ENCODE results near the gene RGL1. TPM values are rescaled to one million over a fixed set of nuclear protein-coding genes. Genes with fewer than 3 reads are reported as not detected.

RGL1 gene
- total RNA-seq, 1 donor from 2014 or later, result 17.0 TPM

GRCh38 chr1:183791319-183791718, 13.6 kb upstream of the RGL1 start:
- Mint-ChIP-seq H3K27me3 (no peaks in the 10 kb centered on the region), H3K27ac (no peak overlapping the region), H3K9me3 (no peaks in the 10 kb centered on the region), H3K36me3 (no peaks in the 10 kb centered on the region), H3K4me1 (ENCODE audit: unreplicated experiment) (peaks cover 6% of the 10 kb centered on the region), H3K4me3 (no peak overlapping the region)
- TF ChIP-seq, protein P1, sequence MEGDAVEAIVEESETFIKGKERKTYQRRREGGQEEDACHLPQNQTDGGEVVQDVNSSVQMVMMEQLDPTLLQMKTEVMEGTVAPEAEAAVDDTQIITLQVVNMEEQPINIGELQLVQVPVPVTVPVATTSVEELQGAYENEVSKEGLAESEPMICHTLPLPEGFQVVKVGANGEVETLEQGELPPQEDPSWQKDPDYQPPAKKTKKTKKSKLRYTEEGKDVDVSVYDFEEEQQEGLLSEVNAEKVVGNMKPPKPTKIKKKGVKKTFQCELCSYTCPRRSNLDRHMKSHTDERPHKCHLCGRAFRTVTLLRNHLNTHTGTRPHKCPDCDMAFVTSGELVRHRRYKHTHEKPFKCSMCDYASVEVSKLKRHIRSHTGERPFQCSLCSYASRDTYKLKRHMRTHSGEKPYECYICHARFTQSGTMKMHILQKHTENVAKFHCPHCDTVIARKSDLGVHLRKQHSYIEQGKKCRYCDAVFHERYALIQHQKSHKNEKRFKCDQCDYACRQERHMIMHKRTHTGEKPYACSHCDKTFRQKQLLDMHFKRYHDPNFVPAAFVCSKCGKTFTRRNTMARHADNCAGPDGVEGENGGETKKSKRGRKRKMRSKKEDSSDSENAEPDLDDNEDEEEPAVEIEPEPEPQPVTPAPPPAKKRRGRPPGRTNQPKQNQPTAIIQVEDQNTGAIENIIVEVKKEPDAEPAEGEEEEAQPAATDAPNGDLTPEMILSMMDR (conservative IDR thresholded peaks at IDR 0.05), result no peak
- DNase-seq (ENCODE audit: extremely low spot score, unreplicated experiment), result no peak

- Mint-ChIP-seq H3K27ac (no peak overlapping the region), H3K4me1 (ENCODE audit: unreplicated experiment) (peaks cover 2% of the 10 kb centered on the region), H3K4me3 (no peak overlapping the region), H3K27me3 (no peaks in the 10 kb centered on the region), H3K36me3 (no peaks in the 10 kb centered on the region), H3K9me3 (no peaks in the 10 kb centered on the region)
- TF ChIP-seq, protein P1 (conservative IDR thresholded peaks at IDR 0.05), result no peak
- DNase-seq (ENCODE audit: extremely low spot score, unreplicated experiment), result no peak
Measured at GRCh38 chr1:183792300-183792699, 12.6 kb upstream of the RGL1 start.

- H3K27ac Mint-ChIP-seq, result no peak overlapping the region
- no peak for DNase-seq (ENCODE audit: extremely low spot score, unreplicated experiment)
- H3K36me3 Mint-ChIP-seq, result no peaks in the 10 kb centered on the region
- no peak overlapping the region for H3K4me3 Mint-ChIP-seq
- no peaks in the 10 kb centered on the region for H3K4me1 Mint-ChIP-seq (ENCODE audit: unreplicated experiment)
- no peaks in the 10 kb centered on the region for H3K27me3 Mint-ChIP-seq
- no peaks in the 10 kb centered on the region for H3K9me3 Mint-ChIP-seq
- TF ChIP-seq, protein P1 (conservative IDR thresholded peaks at IDR 0.05), result no peak
Measured at GRCh38 chr1:183794088-183794487, 10.8 kb upstream of the RGL1 start.

DNA sequence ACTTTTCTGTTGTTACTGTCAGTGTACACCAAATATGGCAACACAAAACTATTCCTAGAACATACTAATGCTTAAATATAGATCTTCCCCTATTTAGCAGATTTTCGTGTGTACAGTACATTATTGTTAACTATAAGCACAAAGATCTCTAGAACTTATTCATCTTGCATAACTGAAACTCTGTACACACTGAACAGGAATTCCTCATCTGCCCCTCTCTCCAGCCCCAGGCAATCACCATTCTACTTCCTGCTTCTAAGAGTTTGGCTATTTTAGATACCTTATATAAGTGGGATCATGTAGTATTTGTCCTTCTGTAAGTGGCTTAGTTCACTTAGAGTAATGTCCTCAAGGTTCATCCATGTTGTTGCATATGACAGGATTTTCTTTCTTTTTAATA, 4.5 kb upstream of the RGL1 start:
- no peak for DNase-seq (ENCODE audit: extremely low spot score, unreplicated experiment)
- Mint-ChIP-seq H3K9me3 (peaks cover 15% of the 10 kb centered on the region), H3K4me1 (ENCODE audit: unreplicated experiment) (peaks cover 11% of the 10 kb centered on the region), H3K4me3 (no peak overlapping the region), H3K36me3 (no peaks in the 10 kb centered on the region), H3K27ac (no peak overlapping the region), H3K27me3 (no peaks in the 10 kb centered on the region)
- TF ChIP-seq, protein P1 (conservative IDR thresholded peaks at IDR 0.05), result no peak

- TF ChIP-seq, protein P1 (conservative IDR thresholded peaks at IDR 0.05), result no peak
- Mint-ChIP-seq H3K9me3 (peaks cover 15% of the 10 kb centered on the region), H3K27ac (no peak overlapping the region), H3K36me3 (no peaks in the 10 kb centered on the region), H3K4me1 (ENCODE audit: unreplicated experiment) (peaks cover 18% of the 10 kb centered on the region), H3K27me3 (no peaks in the 10 kb centered on the region), H3K4me3 (no peak overlapping the region)
- DNase-seq (ENCODE audit: extremely low spot score, unreplicated experiment), result no peak
Measured at GRCh38 chr1:183801649-183802048, 3.3 kb upstream of the RGL1 start.

- peaks cover 13% of the 10 kb centered on the region for H3K36me3 Mint-ChIP-seq
- H3K9me3 Mint-ChIP-seq, result peaks cover 15% of the 10 kb centered on the region
- DNase-seq (ENCODE audit: extremely low spot score, unreplicated experiment), result no peak
- H3K4me3 Mint-ChIP-seq, result peak overlapping the region; percentile 95
- H3K27ac Mint-ChIP-seq, result peak overlapping the region; percentile 92
- TF ChIP-seq, protein P1 (conservative IDR thresholded peaks at IDR 0.05), result no peak
- H3K4me1 Mint-ChIP-seq (ENCODE audit: unreplicated experiment), result peaks cover 40% of the 10 kb centered on the region
- no peaks in the 10 kb centered on the region for H3K27me3 Mint-ChIP-seq
Measured at GRCh38 chr1:183804387-183804786, 533 bp upstream of the RGL1 start.
